ENCODE data around the gene CASP3.

- TF ChIP-seq SP1 (IDR thresholded peaks at IDR 0.05) (no peak), ARNT (IDR thresholded peaks at IDR 0.05) (no peak), BHLHE40 (IDR thresholded peaks at IDR 0.05; ENCODE audit: borderline replicate concordance) (no peak), FOXA1 (IDR thresholded peaks at IDR 0.05) (no peak), TARDBP (IDR thresholded peaks at IDR 0.05) (no peak), SUZ12 (IDR thresholded peaks at IDR 0.05) (no peak), FOXK2 (IDR thresholded peaks at IDR 0.05) (no peak), CTBP1 (IDR thresholded peaks at IDR 0.05; ENCODE audit: borderline replicate concordance) (no peak), FOXM1 (IDR thresholded peaks at IDR 0.05; ENCODE audit: borderline replicate concordance) (no peak), ZNF384 (IDR thresholded peaks at IDR 0.05) (no peak), L3MBTL2 (conservative IDR thresholded peaks at IDR 0.05) (no peak), ELF4 (IDR thresholded peaks at IDR 0.05) (no peak)
- TF ChIP-seq, protein P1, sequence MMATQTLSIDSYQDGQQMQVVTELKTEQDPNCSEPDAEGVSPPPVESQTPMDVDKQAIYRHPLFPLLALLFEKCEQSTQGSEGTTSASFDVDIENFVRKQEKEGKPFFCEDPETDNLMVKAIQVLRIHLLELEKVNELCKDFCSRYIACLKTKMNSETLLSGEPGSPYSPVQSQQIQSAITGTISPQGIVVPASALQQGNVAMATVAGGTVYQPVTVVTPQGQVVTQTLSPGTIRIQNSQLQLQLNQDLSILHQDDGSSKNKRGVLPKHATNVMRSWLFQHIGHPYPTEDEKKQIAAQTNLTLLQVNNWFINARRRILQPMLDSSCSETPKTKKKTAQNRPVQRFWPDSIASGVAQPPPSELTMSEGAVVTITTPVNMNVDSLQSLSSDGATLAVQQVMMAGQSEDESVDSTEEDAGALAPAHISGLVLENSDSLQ (IDR thresholded peaks at IDR 0.05), result no peak
Measured at GRCh38 chr4:184598753-184599491, 50.3 kb downstream of the CASP3 start.

Data from HEK293T (cell line).